ENCODE results near the gene TJP3.
"Not testable (repeated sequence)": the region's sequence is repeated elsewhere in the genome, so short reads cannot be mapped to it uniquely, and the experiment has no call there.

TJP3 gene

DNA sequence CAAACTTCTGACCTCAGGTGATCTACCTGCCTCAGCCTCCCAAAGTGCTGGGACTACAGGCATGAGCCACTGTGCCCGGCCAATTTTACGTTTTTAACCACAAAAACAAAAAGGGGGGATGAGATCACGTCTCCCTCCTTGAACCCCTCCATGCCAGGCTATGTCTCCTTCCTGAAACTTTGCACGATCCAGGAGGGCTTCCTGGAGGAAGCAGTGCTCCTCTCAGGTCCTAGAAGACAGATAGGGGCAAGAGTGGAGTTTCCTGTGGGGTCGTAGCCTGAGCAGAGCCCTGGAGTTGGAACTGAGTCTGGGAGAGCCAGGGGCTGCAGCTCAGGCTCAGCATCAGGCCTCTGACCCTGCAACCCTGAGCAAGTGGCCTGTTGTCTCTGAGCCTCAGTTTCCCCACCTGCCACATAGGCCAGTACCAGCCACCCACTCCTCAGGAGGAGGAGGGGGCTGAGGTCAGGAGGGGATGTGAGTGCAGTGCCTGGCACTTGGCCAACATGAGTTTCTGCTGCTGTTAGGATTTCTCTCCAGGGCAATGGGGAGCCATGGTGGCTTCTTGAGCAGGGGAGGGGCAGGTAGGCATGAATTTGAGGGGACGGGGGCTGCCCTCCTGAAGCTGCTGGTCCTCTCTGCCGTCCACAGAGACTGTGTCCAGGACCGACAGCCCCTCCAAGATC lies 37.3 kb downstream of the TJP3 start:
- no peak for DNase-seq (ENCODE audit: low read depth in 3 of 3)

DNA sequence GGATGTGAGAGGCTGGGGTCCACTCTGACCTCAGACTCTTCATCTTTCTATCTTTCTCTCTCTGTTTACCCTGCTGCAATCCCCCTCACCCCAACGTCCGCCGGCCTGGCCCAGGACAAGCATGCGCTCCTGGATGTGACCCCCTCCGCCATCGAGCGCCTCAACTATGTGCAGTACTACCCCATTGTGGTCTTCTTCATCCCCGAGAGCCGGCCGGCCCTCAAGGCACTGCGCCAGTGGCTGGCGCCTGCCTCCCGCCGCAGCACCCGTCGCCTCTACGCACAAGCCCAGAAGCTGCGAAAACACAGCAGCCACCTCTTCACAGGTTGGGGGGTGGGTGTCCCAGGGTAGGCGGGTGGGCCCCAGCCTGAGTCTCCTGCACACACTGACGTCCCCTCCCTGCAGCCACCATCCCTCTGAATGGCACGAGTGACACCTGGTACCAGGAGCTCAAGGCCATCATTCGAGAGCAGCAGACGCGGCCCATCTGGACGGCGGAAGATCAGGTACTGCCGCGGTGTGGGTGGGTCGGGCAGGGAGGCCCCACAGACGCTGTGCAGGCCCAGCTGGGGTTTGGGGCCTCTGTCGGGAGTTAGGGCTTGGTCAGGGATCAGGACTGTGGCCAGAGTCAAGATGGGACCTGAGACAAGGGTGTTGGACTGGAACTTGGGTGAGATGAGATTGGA lies 38.3 kb downstream of the TJP3 start:
- no peak for DNase-seq (ENCODE audit: low read depth in 3 of 3)

DNA sequence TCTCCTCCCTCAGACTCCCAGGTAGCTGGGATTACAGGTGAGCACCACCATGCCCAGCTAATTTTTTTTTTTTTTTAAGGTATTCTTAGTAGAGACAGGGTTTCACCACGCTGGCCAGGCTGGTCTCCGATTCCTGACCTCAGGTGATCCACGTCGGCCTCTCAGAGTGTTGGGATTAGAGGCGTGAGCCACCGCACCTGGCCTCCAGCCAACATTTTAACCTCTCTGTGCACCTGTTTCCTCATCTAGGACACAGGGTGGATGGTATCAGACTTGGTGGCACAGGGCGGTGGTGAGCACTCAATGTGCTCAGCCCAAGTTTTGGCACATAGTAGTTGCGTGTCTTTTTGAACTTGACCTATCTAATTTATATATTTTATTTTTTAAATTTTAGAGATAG lies 40.8 kb downstream of the TJP3 start:
- DNase-seq (ENCODE audit: low read depth in 3 of 3) = no peak

DNA sequence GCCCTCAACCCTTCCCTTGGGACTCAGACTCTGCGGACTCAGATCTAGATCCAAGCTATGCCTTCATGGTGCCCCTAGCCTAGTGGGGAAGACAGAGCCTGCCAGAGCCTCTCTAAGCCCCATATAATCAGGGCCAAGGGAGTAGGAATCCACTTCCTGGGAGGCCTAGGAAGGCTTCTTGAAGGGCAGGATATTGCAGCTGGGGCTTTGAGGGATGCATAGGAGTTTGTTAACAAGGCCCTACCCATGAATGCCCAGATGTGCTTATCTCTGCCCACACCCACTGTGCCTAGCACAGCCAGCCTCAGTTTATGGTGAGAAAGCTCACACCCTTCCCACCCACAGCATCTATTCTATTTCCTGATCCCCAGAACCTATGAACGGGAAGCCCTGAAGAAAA lies 42.0 kb downstream of the TJP3 start:
- no peak for DNase-seq (ENCODE audit: low read depth in 3 of 3)

DNA sequence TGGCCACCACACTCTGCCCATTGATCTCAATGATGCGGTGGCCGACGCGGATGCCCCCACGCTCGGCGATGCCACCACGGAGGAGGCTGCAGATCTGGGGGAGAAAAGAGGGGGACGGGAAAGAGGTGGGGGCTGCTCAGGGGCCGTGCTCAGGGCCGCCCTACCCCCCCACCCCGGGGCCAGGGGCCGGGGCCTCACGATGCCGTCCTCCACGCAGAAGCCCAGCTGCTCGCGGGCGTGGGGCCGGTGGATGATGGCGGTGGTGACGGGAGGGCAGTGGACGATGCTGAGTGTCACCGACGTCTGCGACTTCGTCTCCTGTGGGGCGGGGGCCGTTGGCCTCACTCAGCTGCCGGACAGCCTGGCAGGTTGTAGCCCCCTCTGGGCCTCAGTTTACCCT lies 43.1 kb downstream of the TJP3 start:
- DNase-seq (ENCODE audit: low read depth in 3 of 3) = no peak

DNA sequence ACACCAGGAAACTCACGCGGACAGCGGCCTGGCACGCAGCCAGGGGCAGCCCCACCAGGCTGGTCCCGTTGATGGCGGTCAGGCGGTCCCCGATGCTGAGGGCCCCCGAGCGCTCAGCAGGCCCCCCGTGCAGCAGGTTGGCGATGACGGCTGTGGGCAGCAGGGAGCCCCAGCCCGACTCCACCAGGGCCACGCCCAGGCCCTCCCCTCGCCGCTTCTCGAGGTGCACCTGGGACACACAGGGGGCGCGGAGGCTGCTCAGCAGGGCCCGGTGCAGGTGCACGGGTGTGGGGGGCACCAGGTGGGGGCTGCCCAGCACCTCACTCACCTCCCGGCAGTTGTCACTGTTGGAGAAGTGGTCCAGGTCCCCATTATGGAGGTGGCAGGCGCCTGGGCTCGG lies 44.3 kb downstream of the TJP3 start:
- no peak for DNase-seq (ENCODE audit: low read depth in 3 of 3)

DNA sequence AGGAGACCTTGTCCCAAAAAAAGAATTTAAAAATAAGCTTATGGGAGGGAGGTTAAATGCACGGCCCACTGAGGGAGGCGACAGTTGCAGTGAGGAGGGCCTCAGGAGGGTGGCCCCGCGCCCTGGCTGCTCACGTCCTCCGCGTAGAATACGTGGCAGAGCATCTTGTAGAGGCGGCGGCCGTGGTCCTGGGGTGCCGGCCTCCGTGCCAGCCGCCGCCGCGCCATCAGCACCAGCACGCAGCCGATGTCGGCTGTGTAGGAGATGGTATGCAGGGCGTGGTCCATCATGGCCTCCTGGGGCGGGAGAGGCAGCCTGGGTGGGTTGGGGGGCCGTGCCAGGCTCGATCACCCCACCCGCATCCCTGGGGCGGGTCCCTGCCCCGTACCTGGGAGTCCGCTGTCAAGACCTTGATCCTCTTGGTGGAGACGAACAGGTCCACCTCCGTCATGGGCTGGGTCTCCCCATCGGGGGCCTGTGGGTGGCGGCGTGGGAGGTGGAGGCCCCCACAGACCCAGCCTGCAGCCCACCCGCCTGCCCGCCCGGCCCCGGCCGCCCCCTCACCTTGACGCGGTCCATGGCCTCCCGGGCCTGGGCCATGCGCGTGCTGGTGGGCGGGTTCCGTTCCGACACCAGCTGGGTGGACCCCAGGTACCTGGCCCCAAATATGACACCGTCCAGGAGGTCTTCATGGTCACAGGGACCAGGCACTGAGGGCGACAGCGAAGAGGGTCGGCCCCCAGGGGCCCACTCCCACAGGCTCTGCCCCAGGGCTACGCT lies 45.6 kb downstream of the TJP3 start:
- DNase-seq (ENCODE audit: low read depth in 3 of 3) = no peak

DNA sequence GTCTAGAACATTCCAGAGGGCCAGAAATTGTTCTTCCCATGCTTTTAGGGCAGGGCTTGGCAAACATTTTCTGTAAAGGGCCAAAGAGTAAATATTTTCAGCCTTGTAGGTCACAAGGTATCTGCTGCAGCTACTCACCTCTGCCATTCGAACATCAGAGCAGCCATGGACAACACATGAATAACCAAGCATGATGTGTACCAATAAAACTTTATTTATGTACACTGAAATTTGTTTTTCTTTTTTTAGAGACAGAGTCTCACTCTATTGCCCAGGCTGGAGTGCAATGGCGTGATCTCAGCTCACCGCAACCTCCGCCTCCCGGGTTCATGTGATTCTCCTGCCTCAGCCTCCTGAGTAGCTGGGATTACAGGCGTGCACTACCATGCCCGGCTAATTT lies 49.5 kb downstream of the TJP3 start:
- not testable (repeated sequence) for DNase-seq (ENCODE audit: low read depth in 3 of 3)

DNA sequence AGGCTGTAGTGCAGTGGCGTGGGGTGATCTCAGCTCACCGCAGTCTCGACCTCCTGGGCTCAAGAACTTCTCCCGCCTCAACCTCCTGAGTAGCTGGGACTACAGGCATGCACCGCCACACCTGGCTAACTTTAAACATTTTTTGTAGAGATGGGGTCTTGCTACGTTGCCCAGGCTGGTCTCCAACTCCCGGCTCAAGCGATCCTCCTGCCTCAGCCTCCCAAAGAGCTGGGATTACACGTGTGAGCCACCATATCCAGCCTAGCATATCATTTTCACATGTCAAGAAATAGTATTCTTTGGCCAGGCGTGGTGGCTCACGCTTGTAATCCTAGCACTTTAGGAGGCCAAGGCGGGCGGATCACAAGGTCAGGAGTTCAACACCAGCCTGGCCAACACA lies 50.1 kb downstream of the TJP3 start:
- not testable (repeated sequence) for DNase-seq (ENCODE audit: low read depth in 3 of 3)

DNA sequence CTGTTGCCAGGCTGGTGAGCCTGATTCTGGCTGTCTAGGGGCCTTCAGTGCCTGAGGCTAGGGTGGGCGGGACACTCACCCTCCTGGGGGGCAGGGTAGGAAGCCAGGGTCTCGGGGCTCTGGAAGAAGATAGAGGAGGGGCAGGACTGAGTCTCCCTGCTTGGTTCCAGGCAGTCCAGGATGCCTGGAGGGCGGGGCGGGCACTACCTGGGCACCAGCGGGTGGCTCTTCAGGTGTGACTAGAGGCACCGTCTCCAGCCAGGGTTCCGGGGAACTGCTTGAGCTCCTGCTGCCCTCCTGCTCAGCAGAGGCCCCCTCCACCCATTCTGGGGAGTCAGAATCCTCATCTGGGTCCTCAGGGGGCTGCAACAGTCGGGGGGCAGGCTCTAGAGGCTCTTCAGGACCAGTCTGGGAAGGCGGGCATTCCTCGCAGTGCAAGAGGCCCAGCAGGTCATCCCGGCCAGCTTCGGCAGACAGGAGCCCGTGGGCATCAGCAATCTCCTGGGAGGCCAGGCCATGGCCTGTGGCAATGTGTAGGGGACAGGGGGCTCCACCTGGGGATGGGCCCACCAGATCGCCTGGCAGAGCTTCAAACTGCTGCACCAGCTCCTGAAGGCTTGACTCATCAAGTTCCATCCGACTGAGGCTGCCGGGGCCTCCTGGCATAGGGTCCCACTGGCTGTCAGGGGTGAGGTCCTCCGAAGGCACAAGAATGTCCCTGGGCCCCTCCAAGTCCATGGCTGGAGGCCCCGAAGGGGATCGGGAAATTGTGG lies 51.5 kb downstream of the TJP3 start:
- no peak for DNase-seq (ENCODE audit: low read depth in 3 of 3)

DNA sequence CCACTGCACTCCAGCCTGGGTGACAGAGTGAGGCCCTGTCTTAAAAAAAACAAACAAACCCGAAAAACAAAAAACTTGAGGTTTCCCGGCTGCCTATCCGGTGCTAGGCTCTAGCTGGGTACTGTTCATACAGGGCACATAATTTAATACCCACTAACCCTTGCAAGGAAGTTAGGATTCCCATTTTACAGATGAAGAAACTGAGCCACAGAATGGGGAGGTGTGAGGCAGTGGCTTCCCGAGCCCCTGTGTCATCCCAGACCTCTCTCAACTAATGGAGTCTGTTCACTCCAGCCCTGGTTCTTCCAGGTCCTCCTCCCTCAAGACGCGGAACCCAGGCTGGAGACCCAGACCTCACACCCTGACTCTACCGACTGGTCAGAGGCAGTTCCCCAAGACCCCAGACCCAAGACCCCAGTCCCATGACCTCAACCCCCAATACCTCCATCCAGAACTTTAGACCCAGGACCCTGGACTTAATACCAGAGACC lies 52.7 kb downstream of the TJP3 start:
- no peak for DNase-seq (ENCODE audit: low read depth in 3 of 3)

DNA sequence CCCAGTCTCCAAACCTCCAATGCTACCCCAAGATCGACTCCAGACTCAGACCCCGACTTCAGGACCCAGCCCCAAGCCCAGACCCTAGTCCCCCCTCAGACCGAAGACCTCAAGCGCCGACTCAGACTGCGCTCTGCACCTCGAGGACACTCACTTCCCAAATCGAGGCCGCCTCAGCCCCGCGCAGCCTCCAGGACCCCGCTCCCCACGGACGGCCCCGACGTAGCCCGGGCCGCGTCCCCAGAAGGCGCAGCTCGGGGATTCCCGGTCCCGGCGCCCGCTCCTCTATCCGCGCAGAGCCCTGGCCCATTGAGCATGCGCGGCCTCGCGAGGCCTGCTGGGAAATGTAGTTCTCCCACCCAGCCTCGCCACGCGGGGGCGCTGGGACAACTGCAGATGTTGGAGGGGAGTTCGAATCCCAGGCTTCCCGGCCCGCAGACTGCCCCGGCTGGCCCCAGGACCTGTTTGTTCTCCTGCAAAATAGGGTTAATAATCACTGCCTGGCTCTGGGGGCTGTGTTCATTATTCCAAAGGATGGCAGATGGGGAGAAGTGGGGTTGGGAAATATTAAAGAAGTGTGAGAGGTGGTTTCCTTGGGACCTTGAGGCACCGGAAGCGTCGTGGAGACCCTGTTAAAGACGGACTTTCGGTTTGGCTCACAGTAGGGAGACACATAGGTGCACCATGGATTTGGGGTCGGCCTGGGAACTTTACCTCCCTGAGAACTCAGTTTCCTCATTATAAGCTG lies 53.4 kb downstream of the TJP3 start, which contains the start of gene APBA3:
TSS of gene APBA3 (minus strand) at position 311 of the 748 bp plus-strand sequence. CDS start 1,428 bp downstream, outside the sequence.
- peak; percentile 92 to 96 (median 93) for DNase-seq (ENCODE audit: low read depth in 3 of 3)

DNA sequence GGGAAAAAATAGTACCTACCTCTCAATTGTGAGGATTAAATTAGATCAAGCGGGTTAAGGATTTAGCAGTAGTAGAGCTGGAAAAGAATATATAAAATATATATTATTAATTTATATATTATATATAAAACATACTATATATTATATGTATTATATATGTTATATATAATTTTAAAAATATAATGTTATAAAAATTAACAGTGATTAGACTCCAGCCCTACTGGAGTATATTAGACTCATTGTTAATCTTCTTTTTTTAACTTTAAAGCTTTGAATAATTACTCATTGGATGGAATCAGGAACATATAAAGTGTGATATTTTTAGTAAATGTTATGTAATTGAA lies 53.9 kb downstream of the TJP3 start:
- no peak for DNase-seq (ENCODE audit: low read depth in 3 of 3)

DNA sequence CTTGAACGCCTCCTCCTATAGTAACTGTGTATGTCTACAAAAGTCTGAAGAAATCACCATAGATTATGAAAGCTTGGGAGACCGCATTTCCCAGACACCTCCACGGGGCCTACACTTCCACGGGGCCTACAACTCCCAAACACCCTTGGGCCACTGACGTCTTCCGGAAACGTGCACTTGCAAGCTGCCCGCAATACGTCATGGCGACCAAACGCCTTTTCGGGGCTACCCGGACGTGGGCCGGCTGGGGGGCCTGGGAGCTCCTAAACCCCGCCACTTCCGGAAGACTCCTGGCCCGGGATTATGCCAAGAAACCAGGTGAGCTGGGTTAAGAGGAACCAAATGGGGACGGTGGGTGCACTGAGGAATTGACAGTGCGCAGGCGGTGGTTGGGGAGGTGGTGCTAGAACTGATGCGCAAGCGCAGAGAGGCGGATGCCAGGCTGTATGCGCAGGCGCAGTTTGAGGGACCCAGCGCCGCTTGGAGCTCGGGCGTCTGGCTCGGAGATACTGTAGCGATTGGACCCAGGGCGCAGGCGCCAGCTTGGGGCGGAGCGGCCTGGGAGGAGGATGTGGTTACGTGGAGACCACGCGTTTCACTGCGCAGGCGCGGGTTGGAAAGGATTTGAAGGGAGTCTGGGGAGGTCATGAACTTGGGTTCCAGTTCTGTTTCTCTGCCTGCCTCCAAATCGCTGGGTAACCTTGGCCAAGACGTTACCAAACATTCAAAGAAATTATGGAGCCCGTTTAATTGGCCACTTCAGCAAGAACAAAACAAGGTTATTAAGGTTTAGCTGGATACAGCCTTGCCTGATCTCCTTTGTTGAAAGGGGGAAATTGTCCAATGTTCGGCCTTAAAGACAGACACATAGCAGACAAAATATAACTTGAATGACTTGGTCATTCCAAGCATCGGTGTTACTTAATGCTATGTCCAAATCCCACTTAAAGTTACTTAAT lies 54.6 kb downstream of the TJP3 start, which contains the start of gene MRPL54:
TSS of gene MRPL54 (plus strand) at position 182 of the 959 bp plus-strand sequence. CDS start at position 201, 19 bp downstream.
- peak; percentile 97 to 99 (median 98) for DNase-seq (ENCODE audit: low read depth in 3 of 3)

DNA sequence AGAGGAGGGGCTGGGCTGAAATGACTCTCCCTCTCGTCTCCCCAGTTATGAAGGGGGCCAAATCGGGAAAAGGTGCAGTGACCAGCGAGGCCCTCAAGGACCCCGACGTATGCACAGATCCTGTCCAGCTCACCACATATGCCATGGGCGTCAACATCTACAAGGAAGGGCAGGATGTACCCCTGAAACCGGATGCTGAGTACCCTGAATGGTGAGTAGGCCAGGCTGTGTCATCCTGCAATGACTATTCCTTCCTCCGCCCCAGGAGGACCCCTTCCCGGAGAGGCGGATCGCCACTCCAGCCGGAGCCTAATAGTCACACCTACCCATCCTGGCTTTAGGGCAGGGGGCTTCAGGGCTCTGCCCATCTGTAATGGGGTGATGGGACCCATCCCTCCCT lies 56.9 kb downstream of the TJP3 start:
- no peak for DNase-seq (ENCODE audit: low read depth in 3 of 3)

DNA sequence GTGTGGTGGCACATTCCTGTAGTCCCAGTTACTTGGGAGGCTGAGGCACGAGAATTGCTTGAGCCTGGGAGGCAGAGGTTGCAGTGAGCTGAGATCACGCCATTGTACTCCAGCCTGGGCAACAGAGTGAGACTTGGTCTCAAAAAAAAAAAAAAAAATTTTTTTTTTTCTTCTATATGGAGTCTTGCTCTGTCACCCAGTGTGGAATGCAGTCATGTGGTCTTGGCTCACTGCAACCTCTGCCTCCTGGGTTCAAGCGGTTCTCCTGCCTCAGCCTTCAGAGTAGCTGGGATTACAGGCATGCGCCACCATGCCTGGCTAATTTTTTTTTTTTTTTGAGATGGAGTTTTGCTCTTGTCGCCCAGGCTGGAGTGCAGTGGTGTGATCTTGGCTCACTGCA lies 57.6 kb downstream of the TJP3 start:
- DNase-seq (ENCODE audit: low read depth in 3 of 3) = not testable (repeated sequence)

DNA sequence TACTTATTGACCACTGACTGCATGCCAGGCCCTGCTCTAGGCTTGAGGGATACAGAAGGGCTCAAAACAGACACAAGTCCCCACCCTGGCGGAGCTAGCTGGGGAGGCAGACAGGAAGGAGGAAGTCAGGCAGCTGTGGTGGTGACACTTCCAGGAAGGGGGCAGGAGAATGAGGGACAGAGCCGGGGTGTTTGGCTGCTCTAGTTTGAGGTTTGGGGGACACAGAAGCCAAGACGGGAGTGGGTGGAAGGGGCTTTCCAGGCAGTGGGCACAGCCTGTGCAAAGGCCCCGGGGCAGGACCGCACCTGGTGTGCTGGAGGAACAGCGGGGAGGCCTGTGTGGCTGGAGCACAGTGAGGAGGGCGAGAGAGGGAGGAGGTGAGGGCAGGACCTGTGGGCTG lies 58.3 kb downstream of the TJP3 start:
- DNase-seq (ENCODE audit: low read depth in 3 of 3) = no peak

DNA sequence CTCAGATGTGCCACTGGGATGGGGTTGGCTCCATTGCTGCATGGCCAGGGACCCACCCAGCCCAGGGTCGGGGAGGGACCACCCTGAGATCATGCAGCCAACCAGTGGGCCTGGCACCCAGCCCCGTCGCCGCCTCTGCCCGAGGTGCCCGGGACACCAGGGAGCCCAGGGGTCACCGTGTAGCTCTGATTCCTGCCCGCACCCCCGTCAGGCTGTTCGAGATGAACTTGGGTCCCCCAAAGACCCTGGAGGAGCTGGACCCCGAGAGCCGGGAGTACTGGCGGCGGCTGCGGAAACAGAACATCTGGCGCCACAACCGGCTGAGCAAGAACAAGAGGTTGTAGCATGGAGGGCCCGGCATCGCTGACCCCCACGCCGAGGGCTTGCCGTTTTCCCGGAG lies 58.9 kb downstream of the TJP3 start:
- no peak for DNase-seq (ENCODE audit: low read depth in 3 of 3)

DNA sequence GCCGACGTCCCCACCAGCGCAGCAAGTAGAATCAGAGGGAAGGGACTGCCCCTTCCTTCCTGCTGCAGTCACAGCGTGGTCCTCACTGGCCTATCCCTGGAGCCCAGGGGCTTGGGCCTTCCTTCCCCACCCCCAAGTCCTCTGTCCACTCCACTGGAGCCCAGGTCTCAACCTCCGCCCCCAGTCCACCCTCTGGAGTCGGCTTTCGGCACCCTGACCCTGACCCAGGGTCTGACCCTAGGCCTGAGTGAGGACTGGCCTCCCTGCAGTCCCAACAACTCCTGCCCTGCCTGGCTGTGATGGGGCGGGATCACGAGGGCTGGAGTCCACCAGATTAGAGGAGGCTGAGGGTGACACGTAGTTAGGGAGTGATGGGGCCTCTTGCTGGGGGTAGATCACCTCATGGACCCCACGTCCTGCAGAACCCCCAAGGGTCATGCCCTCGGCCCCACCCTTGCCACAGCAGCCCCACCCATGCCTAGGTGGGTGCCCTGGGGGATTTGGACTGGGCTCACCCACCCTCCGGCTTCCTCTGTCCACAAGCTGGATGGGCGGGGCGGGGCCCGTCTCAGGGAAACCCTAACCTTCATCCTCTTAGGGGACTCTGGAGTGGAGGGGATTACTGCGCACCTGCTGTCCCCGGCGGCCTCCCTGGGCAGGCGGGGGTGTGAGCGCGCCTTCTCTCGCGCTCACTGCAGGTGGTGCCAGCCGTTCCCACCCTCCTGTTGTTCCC lies 60.0 kb downstream of the TJP3 start:
- no peak for DNase-seq (ENCODE audit: low read depth in 3 of 3)
